NCI-H1105 treated with DMSO at 0.1 percent for 48 hours (cell line): Measurements from ENCODE around the gene HLA-DOB.

Experiments
- DNase-seq: peaks from one replicate; lab custom pipeline; 2025; lab: John Stamatoyannopoulos, UW

Gene HLA-DOB

GRCh38 chr6:32816746-32817204 is at the start of gene HLA-DOB:
TSS of gene HLA-DOB (minus strand) at chr6:32817002. CDS start at chr6:32816951, 51 bp downstream.
- no peak for DNase-seq

GRCh38 chr6:32865724-32866443 is 49.1 kb upstream of the HLA-DOB start:
- peak; percentile 2 for DNase-seq

GRCh38 chr6:32862725-32863124 is 45.9 kb upstream of the HLA-DOB start:
- DNase-seq: no peak

- no peak for DNase-seq
These were observed 43.9 kb upstream of the HLA-DOB start for GRCh38 chr6:32860674-32861073.

GRCh38 chr6:32858194-32858593 is 41.4 kb upstream of the HLA-DOB start:
- no peak for DNase-seq

- DNase-seq: no peak
These were observed 40.5 kb upstream of the HLA-DOB start for GRCh38 chr6:32857156-32857891.

GRCh38 chr6:32855467-32856174 is 38.8 kb upstream of the HLA-DOB start:
- DNase-seq: no peak

- no peak for DNase-seq
These were observed 37.8 kb upstream of the HLA-DOB start for GRCh38 chr6:32854376-32855178.

GRCh38 chr6:32853541-32854375 is 37.0 kb upstream of the HLA-DOB start, which contains the start of the genes PSMB9 and TAP1:
TSS of gene PSMB9 (plus strand) at chr6:32854192. CDS start at chr6:32854230, 38 bp downstream.
TSS of gene TAP1 (minus strand) at chr6:32853704. CDS start at chr6:32853636, 68 bp downstream.
- peak; percentile 76 for DNase-seq

- DNase-seq: peak; percentile 50
These were observed 36.2 kb upstream of the HLA-DOB start for GRCh38 chr6:32852844-32853540.

- no peak for DNase-seq
These were observed 35.4 kb upstream of the HLA-DOB start for GRCh38 chr6:32852018-32852843.

GRCh38 chr6:32851025-32851424 is 34.2 kb upstream of the HLA-DOB start:
- no peak for DNase-seq

GRCh38 chr6:32849126-32849525 is 32.3 kb upstream of the HLA-DOB start:
- no peak for DNase-seq

GRCh38 chr6:32847795-32848194 is 31.0 kb upstream of the HLA-DOB start:
- no peak for DNase-seq

GRCh38 chr6:32847004-32847403 is 30.2 kb upstream of the HLA-DOB start:
- no peak for DNase-seq

GRCh38 chr6:32845384-32845884 is 28.6 kb upstream of the HLA-DOB start:
- DNase-seq: no peak

- no peak for DNase-seq
These were observed 28.1 kb upstream of the HLA-DOB start for GRCh38 chr6:32844839-32845383.

GRCh38 chr6:32843979-32844838 is 27.4 kb upstream of the HLA-DOB start, which contains the start of gene PSMB8:
TSS of gene PSMB8 (minus strand) at chr6:32844047. CDS start at chr6:32843996, 51 bp downstream.
- DNase-seq: peak; percentile 97
